CD4-positive, alpha-beta T cell treated with Interleukin-15 for 1 hour (primary cell): ENCODE results near the gene C15orf40.
"Not testable (repeated sequence)": the region's sequence is repeated elsewhere in the genome, so short reads cannot be mapped to it uniquely, and the experiment has no call there.

Source experiments
- DNase-seq: peaks from one replicate; pipeline ENCODE4 v3.0.0-alpha.2; 2020

C15orf40 gene

GRCh38 chr15:83011271-83012075 is at the start of gene C15orf40:
Gene C15orf40 (minus strand): TSS chr15:83011639. CDS start chr15:83011607, 32 bp downstream.
- peak; percentile 90 for DNase-seq

- no peak for DNase-seq
Observed at GRCh38 chr15:83057696-83058376, 46.4 kb upstream of the C15orf40 start.

DNA sequence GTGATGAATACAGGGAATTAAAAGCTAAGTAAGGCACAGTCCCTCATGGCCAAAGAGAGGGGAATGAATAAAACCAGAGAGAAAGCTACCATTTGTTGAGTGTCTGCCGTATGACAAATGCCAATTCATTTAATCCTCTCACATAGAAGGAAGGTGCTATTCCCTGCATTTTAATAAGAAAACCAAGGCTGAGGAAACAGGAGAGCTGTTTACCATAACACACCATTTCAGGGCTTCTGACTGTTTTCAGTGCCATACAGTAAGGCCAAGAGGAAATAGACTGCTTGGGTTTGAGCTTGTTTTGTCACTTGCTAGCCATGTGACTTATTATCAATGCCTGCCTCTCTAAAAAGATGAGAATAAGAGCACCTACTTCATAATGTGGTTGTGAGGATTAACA is 45.6 kb upstream of the C15orf40 start:
- no peak for DNase-seq

DNA sequence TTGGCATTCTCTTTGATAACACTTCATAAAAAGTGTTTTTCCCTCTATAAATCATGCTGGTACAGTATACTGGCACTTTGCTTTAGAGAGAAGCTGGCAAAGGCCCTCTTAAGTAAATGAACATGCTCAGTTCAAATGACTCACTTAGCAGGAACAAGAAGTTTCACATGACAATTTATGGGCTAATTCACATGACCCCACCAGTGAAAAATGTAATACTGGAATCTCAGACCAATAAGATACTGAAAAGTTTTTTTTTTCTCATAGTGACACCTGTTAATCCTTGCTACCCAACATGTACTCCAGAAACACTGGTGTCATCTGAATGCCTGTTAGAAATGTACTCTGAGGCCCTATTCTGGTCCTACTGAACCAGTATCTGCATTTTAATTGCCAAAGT is 41.7 kb upstream of the C15orf40 start:
- DNase-seq: no peak

- no peak for DNase-seq
Observed at GRCh38 chr15:83046558-83047127, 35.2 kb upstream of the C15orf40 start.

DNA sequence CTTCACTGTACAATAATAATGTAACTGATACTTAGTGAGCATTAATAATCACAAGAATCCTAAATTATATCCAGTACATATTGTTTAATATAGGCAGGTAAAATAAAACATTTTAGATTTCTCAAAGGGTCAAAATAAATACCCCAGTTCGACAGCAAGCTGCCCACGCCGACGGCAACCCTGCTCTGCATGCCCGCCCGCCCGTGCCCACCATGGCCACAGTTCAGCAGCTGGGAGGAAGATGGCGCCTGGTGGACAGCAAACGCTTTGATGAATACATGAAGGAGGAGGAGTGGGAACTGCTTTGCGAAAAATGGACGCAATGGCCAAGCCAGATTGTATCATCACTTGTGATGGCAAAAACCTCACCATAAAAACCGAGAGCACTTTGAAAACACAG is 32.7 kb upstream of the C15orf40 start:
- no peak for DNase-seq

GRCh38 chr15:83039206-83039605 is 27.8 kb upstream of the C15orf40 start:
- DNase-seq: no peak

- DNase-seq: no peak
Observed at GRCh38 chr15:83036253-83036652, 24.8 kb upstream of the C15orf40 start.

DNA sequence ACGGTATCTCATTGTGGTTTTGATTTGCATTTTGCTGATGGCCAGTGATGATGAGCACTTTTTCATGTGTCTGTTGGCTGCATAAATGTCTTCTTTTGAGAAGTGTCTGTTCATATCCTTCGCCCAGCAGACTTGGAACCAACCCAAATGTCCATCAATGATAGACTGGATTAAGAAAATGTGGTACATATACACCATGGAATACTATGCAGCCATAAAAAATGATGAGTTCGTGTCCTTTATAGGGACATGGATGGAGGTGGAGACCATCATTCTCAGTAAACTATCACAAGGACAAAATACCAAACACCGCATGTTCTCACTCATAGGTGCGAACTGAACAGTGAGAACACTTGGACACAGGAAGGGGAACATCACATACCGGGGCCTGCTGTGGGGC is 19.8 kb upstream of the C15orf40 start:
- not testable (repeated sequence) for DNase-seq

- DNase-seq: no peak
Observed at GRCh38 chr15:83030021-83030420, 18.6 kb upstream of the C15orf40 start.

DNA sequence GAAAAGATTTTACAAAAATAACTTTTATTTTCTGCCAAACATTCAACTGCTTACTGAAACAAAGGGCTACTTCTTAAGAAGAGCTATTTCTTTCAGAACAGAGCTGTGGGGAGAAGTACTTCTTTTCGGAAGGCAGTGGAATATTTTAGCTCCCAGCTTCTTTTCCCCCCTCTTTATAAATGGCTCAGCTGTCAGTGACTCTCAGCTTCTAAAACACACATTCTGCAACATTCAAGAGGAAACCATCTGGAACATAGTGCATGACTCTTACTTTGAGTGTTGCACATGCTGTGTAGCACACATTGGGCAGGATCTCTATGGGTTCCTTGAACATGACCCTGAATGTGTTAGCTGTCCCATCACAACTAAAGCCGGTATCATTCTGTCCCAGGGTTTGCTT is 7.0 kb upstream of the C15orf40 start:
- no peak for DNase-seq

- no peak for DNase-seq
Observed at GRCh38 chr15:83016906-83017305, 5.5 kb upstream of the C15orf40 start.

GRCh38 chr15:83015361-83015760 is 3.9 kb upstream of the C15orf40 start:
- DNase-seq: no peak

GRCh38 chr15:83014205-83014653 is 2.8 kb upstream of the C15orf40 start:
- no peak for DNase-seq

- no peak for DNase-seq
Observed at GRCh38 chr15:83012636-83013035, 1.2 kb upstream of the C15orf40 start.

GRCh38 chr15:83012076-83012426 is 612 bp upstream of the C15orf40 start:
- DNase-seq: no peak

- peak; percentile 76 for DNase-seq
Observed at GRCh38 chr15:83010709-83011270, 649 bp downstream of the C15orf40 start.

DNA sequence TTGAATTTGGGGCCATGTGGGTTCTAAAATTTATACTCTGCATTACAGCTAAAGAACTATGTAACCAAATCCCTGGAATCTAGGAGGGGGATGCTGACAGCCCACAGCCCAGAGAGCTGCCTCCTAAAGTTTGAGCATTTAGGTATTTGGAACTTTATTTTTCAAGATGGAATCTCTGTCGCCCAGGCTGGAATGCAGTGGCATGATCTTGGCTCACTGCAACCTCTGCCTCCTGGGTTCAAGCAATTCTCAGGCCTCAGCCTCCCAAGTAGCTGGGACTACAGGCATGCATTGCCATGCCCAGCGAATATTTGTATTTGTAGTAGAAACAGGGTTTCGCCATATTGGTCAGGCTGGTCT is 10.8 kb downstream of the C15orf40 start:
- not testable (repeated sequence) for DNase-seq

GRCh38 chr15:82999905-83000671 is 11.4 kb downstream of the C15orf40 start:
- no peak for DNase-seq

- no peak for DNase-seq
Observed at GRCh38 chr15:82999426-82999825, 12.0 kb downstream of the C15orf40 start.

DNA sequence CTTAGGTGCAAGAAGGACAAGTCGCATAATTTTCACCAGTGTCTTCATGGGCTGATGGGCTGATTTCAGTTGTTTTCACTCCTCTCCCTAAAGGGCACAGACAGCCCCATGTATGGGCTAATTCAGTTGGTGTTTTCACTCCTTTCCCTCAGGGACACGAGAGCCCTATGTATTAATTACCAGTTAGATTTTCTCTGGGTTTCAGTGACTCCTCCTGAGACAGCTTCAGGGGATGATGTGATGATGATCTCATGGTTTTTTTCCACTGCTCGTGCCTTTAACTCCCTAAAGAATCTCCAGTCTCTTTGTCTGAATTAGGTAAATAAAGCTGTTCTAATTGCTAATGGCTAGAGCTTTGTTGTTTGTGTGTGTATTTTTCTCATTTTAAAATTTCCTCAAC is 15.5 kb downstream of the C15orf40 start:
- DNase-seq: no peak

DNA sequence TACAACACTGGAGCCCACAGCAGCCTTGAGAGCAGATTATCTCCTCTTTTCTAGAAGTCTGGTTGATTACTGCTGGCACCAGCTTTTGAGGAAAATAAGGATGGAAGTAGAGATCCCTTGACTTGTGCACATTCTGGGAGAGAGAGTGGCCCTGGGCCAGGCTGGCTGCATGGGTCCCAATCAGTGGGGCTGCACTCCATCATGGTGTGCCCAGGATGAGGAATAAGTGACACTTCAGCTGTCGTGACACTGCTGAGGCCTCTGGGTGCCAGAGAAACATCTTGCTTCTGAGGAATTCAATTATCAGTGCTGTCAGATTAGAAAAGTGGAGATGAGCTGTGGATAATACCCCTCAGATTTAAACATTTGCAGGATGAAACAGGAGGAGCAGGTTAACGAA is 16.4 kb downstream of the C15orf40 start:
- no peak for DNase-seq

- DNase-seq: no peak
Observed at GRCh38 chr15:82993144-82993543, 18.3 kb downstream of the C15orf40 start.
